HL-60/S4 treated with phorbol 12-myristate 13-acetate at 8.2 ng/mL for 4 days and 3 days (cell line): Measurements from ENCODE around the gene MRPL28.

Experiments
- in situ Hi-C: fragments of 300-500 bp; cut with MboI; formaldehyde crosslinking; loops from 2 replicates; pipeline ENCODE4 v1.15.0; 2022; ENCODE audit warnings: low sequenced_read_pairs

The MRPL28 gene

GRCh38 chr16:317583-317982 is 52.8 kb downstream of the MRPL28 start:
- in situ Hi-C loops: no loop called here
